GM13977 (cell line): ENCODE measurements around the gene UBE2O.
"Not testable (repeated sequence)": the region's sequence is repeated elsewhere in the genome, so short reads cannot be mapped to it uniquely, and the experiment has no call there.

ENCODE experiments used
- DNase-seq: peaks from one replicate; pipeline ENCODE4 v3.0.0; 2012; ENCODE audit warnings: low spot score
- in situ Hi-C: fragments of 300-500 bp; cut with MboI; formaldehyde crosslinking; loops from one replicate; pipeline ENCODE4 v1.12.0; 2022; ENCODE audit warnings: low sequenced_read_pairs, low pct_unique_long_range_greater_than_20kb, mixed read lengths, inconsistent platforms; ENCODE audit not compliant: unreplicated experiment
- TF ChIP-seq, protein P1 (sequence below): IDR thresholded peaks from 2 replicates; pipeline ENCODE4 v1.5.1; 2012; ENCODE audit warnings: mild to moderate bottlenecking, control low read depth; ENCODE audit not compliant: insufficient read depth; ENCODE audit errors: extremely low read depth, missing control alignments

The UBE2O gene

DNA sequence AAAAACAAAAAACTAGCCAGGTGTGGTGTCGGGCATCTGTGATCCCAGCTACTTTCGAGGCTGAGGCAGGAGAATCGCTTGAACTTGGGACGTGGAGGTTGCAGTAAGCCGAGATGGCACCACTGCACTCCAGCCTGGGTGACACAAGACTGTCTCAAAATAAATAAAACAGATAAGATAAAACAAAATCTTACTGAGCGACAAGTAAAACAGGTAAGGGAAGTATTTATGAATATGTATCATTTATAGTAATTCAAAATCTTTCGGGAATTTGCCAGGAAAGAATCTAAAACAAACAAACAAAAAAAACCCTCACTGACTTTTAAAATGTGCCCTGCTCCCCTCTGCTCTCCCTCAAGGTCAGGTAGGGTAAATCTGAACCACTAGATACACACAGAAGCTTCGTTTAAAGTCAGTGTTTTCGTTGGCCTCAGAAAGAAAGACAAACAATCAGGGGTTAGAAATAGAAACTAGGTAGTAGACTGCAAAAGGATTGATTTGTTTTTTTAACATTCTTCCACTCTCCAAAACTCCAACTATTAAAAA is 101.4 kb downstream of the UBE2O start:
- DNase-seq = no peak
- in situ Hi-C loops = no loop called here
- TF ChIP-seq, protein P1, sequence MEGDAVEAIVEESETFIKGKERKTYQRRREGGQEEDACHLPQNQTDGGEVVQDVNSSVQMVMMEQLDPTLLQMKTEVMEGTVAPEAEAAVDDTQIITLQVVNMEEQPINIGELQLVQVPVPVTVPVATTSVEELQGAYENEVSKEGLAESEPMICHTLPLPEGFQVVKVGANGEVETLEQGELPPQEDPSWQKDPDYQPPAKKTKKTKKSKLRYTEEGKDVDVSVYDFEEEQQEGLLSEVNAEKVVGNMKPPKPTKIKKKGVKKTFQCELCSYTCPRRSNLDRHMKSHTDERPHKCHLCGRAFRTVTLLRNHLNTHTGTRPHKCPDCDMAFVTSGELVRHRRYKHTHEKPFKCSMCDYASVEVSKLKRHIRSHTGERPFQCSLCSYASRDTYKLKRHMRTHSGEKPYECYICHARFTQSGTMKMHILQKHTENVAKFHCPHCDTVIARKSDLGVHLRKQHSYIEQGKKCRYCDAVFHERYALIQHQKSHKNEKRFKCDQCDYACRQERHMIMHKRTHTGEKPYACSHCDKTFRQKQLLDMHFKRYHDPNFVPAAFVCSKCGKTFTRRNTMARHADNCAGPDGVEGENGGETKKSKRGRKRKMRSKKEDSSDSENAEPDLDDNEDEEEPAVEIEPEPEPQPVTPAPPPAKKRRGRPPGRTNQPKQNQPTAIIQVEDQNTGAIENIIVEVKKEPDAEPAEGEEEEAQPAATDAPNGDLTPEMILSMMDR = no peak

DNA sequence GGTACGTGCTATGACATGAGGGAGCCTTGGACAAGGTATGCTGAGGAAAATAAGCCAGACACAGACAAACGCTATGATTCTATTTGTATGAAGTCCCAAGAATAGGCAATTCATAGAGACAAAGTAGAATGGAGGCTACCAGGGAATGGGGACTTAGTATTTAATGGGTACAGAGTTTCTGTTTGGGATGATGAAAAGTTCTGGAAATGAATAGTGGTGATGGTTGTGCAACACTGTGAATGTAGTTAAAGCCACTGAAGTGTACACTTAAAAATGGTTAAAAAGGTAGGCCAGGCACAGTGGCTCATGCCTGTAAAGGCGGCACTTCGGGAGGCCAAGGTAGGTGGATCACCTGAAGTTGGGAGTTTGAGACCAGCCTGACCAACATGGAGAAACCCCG is 102.5 kb downstream of the UBE2O start:
- DNase-seq = no peak
- in situ Hi-C loops = no loop called here
- TF ChIP-seq, protein P1 = no peak

DNA sequence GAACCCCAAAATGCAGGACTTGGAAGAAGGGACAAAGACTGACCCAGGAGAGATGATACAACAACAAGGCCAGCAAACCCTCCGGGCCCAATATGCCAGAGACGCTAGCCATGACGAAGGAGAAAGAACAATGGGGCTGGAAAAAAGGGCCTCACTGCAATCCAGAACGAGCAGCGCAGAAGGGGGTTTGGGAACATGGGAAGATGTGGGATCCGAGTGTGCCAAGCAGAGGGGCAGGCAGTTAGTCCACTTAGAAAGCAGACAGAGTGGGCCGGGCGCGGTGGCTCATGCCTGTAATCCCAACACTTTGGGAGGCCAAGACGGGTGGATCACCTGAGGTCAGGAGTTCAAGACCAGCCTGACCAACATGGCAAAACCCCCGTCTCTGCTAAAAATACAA is 106.0 kb downstream of the UBE2O start:
- in situ Hi-C loops, DNase-seq: not testable (repeated sequence)

DNA sequence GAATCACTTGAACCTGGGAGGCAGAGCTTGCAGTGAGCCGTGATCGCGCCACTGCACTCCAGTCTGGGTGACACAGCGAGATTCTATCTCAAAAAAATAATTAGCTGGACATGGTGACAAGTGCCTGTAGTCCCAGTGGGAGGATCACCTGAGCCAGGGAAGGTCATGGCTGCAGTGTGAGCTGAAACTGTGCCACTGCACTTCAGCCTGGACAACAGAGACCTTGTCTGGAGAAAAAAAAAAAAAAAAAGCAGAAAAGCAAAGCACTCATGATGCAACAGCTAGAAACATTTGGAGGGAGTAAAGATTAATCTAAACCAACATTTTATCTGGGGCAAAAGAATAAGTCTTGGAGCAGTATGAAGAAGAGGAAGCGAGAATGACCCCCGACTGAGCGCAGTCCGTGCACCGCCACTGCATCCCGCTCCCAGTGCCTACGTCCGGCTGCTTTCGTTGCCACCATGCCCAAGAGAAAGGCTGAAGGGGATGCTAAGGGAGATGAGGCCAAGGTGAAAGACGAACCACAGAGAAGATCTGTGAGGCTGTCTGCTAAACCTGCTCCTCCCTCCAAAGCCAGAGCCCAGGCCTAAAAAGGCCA is 107.5 kb downstream of the UBE2O start:
- DNase-seq = no peak
- TF ChIP-seq, protein P1 = no peak
- in situ Hi-C loops = no loop called here

DNA sequence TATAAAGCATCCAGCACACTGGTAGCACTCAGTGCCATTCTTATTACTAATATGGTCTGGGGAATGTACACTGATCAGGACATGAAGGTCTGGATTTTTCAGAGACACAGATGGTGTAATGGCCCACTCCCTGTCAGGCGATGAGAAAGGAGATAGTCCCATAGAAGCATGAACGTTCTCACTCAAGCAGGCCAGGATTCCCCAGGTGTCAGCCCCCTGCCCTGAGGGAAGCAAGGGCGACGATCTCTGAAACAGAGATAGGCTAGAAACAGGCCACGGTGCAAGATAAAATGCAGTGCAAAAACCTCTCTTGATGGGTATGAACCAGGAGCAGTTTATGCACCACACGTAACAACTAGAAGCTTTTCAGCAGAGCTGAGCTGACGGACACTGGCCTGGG is 109.8 kb downstream of the UBE2O start:
- TF ChIP-seq, protein P1 = no peak
- no peak for DNase-seq
- in situ Hi-C loops = no loop called here

DNA sequence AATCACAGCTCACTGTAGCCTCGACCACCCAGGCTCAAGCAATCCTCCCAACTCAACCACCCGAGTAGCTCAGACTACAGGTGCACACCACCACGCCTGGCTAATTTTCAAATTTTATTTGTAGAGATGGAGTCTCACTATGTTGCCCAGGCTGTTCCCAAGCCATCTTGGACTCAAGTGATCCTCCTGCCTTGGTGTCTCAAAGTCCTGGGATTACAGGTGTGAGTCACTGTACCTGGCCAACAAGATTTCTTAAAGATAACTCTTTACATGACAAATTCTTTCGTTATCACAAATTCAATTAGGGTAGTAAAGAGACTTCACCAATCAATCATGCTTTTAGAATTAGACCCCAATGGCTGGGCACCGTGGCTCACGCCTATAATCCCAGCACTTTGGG is 111.7 kb downstream of the UBE2O start:
- no peak for DNase-seq
- TF ChIP-seq, protein P1 = no peak
- in situ Hi-C loops = no loop called here
